NCI-H2029 (cell line): Measurements from ENCODE around the gene SLC8A1.

Source experiments
- DNase-seq: peaks from one replicate; lab custom pipeline; 2025; lab: John Stamatoyannopoulos, UW

Gene SLC8A1

DNA sequence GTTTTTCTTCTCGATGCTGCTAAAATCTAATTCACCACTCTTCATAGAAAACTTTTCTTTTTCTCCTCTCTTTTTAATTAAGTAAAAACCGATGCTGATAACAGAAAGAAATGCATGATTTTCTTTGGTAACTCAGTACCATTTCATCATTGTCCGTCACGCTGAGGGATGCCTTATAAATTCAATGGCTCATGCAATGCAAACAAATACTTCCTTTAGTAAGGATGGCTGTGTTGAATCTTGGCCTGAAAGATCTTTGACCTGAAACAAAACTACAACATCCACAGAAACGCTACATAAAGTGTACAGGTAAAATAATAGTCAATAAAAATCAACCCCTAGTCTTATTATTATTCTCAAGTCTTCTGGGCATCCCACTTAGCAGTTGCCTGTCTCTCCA, 261.4 kb downstream of the SLC8A1 start:
- no peak for DNase-seq

DNA sequence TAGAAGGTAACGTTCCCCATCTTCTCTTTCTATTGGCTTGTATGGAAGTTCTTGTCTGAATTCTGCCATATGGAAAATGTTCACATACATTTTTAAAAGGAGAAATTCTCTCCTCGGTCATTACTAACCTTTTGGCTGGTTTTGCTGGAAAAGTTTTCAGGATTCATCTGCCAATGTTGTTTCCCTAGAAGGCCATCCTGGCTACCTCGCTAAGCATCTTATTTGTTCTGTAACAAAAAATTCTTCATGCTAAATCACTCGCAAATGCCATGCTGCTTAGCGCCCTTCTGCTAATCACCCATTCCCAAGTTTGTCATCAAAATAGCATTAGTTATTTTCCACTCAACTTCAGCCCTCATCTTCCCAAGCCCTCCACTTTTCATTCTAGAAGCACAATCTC, 262.0 kb downstream of the SLC8A1 start:
- no peak for DNase-seq

DNA sequence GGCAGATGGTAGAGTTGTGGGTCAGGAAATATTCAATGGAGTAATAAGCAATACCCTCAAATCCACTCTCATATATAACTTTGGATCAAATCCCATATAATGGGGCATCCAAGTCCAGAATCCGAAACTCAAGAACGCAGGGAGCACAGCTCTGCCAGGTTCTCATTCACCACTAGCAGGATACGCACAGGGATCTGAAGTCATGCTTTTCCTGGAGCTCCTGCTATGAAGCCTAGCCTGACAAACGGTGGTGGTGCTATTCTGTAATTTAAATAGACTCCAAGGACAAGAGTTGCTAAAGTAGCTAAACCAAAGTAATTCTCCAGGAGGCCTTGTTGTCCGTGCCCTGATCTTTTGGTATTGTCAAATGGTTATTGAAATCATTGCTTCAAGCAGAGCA, 264.8 kb downstream of the SLC8A1 start:
- no peak for DNase-seq

DNA sequence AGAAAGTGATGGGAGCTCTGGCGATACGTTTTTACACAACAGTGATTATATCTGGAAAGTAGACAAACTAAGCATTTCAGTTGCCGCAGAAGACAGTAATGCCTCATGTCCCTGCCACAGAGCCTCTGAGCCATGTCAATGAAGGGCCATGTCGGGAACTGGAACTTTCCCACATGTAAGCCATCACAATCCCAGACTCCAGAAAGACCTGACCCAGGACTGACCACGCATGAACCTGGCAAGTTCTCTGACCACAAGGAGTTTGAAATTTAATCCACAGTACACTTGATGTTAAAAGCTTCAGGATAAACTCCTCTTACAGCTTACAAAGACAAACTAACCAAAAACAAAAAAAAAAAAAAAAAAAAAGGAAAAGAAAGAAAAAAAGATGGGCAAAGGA, 267.3 kb downstream of the SLC8A1 start:
- no peak for DNase-seq

DNA sequence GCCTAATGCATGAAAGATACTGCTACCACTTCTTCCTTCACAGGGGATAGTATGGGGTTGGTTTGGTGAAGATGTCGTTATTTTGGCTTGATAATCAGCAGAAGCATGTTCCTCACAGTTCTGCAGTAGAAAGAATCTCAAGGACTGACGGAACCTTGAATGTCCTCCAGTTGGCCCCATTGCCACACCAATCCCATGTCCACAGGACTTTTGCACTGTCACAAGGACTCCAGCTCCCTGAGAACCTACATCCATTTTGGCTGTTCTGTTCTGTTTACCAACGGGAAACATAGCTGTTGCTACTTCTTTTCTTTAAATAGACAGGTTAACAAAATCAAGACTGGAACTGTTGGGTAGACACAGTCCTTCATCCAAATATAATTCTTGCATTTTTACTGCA, 270.0 kb downstream of the SLC8A1 start:
- no peak for DNase-seq

DNA sequence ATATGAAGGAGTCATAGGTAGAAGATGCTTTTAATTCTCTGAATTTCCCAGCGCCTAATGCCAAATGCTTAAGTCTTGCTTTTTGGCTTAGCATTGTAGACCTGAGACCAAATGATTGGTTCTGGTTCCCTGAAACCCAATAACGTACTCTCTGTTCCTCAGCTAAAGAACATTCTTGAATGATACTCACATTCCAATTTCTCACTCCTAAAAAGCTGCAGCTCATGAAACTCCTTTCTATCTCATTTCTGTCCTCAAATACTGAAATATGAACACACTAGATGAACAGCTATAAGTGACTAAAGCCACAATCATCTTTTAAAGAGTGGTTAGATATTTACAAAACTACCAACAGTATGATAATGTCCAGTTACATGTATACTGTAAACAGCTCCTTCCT, 272.1 kb downstream of the SLC8A1 start:
- DNase-seq = no peak

DNA sequence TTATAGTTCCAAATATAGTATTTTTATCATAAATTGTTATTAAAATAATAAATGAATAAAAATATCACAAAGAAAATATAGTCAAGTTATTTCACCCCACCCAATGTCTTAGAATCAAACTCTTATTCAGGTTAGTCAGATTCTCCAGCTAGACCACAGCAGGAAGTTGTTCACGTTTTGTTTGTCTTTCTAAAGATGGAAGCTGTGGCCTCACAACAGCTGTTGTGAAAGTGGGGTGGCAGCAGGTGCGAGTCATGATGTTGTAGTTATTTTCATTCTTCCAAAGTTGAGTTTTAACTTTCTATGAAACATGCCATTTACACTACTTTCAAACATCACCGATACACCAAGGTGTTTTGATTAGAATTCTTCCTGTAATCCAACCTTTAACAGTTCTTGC, 272.9 kb downstream of the SLC8A1 start:
- no peak for DNase-seq

DNA sequence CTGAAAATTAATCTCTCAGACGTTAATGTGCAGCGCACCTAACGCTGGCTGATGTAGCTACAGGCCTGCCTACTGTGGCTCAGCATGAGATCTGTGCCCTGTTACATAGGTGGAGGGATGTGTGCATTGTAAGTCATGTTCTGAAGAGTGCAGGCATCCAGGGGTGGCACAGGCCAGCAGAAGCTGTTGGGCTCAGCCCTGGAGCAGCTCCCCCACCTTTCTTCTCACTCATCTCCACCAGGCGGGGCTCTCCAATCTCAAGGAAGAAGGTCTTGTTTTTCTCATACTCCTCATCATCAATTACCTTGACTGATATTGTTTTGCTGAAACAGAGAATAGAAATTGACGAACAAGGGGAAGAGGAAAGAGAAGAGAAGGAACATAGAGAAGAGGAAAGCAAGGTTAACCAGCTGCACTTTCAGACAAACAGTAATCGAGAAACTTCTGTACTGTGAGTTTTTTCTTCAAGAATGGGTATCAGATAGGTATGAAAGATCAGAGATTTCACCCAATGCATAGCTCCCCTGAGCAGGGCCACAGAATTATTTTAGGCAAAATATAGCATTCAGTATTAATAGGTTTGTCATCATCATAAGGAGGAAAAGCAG, 273.6 kb downstream of the SLC8A1 start:
- no peak for DNase-seq

DNA sequence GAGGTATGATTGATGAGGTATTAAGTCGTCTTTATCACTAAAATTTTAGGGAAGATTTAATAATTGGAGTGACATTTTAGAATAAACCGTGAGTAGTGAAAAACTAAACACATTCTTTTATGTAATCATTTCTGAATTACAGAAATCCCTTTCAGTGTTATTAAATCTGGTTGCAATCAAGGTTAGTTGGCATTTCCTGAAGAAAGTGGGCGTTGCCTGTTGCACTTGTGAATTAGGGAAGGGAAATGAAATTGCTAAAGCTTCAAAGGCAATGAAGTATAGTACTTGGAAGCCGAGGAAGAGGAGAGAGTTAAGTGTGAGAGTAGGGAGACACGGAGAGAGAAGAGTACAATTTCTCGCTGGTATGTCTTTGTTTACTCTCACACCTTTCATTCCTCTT, 274.5 kb downstream of the SLC8A1 start:
- DNase-seq = no peak

DNA sequence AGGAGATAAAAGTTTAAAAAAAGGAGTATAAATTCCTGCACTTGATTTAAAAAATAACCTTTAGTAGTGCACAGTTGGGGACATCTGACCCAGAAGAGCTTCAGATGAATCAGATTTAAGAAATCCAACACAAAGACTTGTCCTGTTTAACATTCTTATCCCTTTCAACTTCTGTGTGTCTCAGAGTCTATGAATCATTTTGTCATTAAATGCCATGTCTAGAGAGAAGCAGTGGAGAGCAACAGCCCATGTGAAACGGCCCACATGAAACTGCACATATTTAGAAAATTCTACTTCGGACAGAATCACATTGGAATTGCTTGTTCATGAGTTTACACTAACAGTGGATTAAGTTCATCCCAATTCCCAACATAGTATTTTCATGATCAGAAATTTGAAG, 278.6 kb downstream of the SLC8A1 start:
- no peak for DNase-seq

DNA sequence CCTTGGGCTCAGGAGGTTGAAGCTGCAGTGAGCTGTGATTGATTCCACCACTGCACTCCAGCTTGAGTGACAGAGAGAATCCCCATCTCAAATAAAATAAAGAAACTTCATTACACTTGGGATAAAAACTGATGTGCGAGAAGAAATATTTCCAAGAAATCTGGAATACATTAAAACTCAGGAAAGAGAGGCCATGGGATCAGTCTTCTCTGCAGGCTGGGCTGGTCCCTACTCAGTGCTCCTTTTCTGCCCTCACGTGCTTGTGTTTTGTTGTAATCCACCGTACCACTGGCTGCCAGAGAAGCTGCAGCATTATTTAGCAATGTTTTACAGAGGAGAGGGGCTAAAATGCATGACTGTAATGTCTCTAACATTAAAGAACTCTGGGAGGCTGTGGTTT, 282.0 kb downstream of the SLC8A1 start:
- no peak for DNase-seq

DNA sequence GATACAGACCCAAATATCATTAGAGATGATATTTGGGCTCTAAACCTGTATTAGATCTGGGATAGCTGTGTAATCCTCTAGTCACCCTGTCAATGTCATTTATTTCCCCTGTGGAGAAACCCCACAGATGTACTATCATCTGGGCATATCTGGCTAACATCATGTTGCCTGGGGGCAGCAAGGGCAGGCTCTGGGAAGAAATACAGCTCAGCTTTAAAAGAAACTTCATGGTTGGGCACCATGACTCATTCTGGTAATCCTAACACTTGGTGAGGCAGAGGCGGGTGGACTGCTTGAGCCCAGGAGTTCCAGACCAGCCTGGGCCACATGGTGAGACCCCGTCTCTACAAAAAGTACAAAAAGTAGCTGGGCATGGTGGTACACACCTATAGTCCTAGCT, 282.5 kb downstream of the SLC8A1 start:
- no peak for DNase-seq

DNA sequence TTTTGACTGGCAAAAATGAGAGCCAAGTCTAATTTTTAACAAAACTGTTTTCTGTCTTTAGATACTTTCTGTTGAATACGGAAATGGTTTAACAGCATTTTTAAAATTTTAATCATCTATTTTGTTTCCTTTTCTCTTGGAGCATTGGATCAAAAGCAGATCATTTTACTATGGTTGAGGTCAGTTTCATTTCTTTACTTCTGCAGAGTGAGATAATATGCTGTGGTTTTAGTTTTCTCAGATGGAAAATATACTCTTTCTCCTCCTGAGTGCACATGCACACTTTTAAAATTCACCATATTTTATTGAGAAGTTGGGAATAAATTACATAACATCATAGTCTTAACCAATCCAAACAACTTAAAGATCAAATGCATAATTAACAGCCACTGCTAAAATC, 283.3 kb downstream of the SLC8A1 start:
- DNase-seq = no peak

DNA sequence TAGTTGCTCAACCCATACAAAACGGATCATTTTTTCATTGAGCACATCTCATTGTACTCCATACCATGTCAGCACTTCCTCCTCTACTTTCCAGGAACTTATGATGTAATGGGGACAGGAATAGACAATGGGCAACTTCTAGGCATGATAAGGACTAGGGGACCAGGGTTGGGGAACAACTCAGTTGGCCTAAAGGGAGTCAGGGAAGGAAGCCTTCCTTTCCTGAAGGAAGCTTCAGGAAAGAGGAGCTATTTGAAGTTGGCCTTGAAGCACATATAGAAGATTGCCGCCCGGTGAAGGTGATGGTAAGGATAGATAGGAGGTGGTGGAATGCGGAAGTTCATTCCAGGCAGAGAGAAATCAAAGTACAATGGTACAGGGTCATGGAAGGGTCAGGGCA, 283.9 kb downstream of the SLC8A1 start:
- DNase-seq = no peak

DNA sequence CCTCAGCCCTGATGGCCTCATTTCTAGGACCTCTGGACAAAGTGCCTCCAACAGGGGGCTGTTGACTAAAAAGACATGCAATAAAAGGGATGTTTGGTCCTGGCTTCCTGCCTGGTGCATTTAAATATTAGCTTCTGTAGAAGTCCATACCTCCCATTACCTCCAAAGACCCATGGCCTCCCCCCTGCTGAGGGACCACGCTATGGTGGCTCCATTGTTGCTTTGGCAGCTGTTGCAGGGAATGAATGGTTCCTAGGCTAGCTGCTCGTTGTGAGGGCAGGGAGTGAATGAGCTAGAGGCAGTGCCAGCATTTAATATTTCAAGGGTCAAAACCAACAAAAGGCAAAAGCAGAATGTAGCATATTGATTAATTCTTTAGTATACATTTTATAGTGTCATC, 285.9 kb downstream of the SLC8A1 start:
- no peak for DNase-seq

DNA sequence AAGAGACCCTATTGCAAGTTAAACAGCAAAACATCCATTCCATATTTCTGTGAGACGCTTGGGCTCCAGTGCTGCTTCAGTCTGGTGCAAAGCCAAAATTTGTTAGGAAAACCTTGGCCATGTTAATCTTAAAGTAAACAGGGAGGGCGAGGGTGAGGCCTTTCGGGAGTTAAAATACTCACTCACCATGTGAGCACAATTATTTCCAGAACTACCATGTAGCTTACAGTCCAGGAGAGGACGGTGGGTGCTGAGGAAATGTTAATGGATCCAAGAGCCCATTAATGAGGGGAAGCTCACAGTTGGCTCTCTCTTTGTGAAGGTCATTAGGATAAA, 286.4 kb downstream of the SLC8A1 start:
- no peak for DNase-seq

DNA sequence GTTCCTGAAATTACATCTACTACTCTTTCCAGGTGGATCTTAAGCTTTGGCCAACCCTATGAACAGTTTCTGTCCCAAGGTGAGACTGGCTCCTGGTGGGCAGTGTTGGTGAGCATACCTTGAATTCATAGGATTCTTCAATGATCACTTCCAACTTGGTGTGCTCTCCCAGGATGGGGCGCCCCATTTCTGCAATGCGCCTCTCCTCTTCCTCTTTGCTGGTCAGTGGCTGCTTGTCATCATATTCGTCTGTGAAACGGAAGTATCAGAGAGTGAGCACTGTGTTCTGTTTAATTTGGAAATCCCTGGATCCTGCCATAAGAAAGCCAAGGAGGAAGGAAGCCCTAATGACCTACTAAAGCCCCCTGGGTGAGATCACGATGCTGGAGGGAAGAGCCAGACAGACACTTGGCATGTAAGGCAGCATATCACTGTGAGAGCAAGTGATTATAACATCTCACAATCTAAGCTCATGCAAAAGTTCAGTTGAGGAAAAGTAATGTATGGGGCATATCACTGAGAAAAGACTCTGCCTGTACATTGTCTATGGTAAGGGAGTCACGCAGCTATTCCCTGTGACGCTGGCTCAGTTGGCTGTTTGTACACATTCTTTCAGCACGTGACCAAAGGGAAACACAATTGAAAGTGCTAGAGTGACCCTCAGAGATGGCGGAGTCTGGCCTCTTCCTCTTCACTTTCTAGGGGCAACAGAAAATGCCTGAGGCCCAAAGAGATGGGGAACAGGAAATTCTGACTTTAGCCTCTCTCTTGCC, 287.0 kb downstream of the SLC8A1 start:
- DNase-seq = no peak

DNA sequence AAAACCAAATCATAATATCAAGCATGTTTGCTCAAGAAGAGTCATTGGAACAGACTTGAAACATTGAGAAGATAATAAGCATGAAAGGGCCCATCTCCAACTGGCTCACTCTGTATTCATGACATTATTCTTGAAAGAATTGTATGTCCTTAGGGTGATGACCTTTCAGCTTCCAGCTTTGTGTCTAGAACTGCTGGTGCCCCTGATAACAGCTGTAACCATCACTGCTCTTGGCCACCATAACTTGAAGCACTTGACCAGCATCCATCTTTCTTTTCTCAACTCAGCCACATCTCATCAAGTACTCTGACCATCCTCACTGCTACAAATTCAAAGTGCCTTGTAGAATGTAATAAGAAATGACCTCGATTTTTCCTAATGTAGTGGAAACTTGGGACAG, 289.9 kb downstream of the SLC8A1 start:
- no peak for DNase-seq

DNA sequence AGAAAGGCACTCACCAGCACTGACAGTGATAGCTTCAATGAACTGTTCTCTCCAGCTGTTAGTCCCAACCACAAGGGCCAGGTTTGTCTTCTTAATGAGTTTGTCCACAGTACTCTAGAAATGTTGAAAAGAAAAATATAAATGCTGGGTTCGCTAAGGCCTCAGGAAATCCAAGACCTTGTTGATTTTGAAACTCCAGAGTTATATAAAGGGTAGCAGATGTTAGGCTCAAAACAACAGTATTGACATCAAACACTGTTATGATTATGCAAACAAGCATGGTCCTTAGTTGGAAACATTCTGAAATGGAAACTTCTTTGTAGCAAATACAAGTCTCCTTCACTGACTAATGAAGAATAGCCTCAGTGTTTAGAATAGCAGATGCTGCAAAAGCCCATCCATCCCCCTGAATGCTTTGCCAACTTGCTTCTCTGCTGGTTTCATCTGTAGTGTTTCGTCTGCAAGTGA, 291.1 kb downstream of the SLC8A1 start:
- no peak for DNase-seq

DNA sequence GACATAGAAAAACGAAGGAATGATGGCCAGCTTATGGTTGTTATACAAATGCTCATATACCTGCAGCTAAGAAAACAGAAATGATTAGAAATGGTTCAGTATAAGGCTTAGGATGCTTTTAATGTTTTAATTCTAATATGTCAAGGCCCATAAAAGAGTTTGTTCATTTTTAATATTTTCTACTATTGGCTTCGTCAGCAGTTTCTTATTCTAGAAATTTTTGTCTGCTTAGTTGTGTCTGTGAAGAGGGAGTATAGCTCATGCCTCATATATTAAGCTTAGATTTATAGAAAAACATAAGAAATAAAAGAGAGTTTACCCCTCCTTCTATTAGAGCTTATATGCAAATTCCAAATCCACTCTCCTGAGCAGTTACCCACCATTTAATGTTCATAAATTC, 292.6 kb downstream of the SLC8A1 start:
- no peak for DNase-seq

DNA sequence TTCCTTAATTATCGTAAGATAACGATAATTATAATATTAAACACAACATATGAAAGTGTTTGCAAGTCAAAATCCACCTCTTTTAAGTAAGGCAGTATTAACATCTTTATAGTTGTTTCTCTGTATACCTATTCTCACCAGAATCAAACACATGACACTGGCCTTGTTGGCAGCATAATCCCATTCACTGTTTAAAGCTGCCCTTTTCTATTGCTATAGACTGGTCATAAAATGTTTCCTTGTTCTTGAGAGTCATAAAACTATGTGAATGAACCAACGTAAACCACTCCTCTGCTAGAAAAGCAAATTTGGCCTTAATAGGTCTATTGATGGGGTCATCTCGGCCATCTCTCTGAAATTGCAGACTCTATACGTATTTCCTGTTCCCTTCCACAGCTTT, 293.1 kb downstream of the SLC8A1 start:
- no peak for DNase-seq

DNA sequence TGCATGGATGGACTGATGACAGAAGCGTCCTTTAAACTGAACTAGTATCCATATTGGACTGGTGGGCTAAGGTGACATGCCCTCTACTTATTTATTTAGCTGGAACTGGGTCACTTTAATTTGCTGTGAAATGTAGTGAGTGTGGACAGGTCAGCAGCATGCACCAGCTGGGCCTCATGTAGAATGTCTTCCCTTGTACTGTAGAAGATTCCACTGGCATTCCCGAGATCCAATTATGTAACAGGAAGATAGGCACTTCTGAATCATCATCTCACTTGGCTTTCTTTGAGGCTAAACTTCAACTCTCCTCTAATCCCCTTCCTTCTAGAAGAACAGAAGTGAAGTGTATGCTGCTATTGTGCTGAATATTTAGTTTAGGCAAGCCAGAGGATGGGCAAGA, 296.2 kb downstream of the SLC8A1 start:
- DNase-seq = no peak

DNA sequence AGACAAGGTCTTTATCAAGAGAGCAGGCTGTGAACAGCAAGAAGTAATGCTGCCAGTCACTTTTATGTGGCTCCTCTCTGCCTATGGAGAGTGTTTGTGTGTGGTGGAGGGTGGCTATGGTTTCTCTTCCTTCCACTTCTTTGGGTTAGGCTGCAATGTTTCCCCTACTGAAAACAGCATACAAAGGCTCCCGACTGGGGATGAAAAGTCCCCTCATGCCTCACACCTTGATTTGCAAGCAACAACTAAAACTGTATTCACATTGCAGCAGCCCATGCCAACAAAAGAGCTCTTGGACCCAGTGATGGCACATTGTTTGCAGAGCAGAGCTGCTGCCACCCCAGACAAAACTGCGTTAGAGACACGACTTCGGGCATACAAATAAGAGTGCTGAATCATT, 301.6 kb downstream of the SLC8A1 start:
- DNase-seq = no peak

DNA sequence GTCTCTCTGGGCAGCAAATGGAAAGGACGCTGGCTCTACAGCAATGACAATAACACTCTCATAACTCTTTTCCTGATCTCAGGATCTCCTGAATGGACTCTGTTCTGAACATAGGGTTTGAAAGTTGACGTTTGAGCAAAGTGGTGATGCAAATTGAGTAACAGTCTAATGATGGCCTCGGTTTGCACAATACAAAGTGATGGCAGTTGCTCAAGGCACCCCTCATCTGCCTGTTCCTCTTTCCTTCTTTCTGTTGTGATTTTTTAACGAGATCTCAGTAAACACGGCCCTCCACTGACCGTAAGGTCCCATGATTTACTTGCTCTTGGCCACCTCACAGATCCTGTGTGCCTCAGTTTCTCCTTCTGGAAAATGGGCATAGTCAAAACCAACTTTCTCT, 303.6 kb downstream of the SLC8A1 start:
- no peak for DNase-seq
